ENCODE results near the gene NAPB.
"Not testable (repeated sequence)": the region's sequence is repeated elsewhere in the genome, so short reads cannot be mapped to it uniquely, and the experiment has no call there.

The NAPB gene

DNA sequence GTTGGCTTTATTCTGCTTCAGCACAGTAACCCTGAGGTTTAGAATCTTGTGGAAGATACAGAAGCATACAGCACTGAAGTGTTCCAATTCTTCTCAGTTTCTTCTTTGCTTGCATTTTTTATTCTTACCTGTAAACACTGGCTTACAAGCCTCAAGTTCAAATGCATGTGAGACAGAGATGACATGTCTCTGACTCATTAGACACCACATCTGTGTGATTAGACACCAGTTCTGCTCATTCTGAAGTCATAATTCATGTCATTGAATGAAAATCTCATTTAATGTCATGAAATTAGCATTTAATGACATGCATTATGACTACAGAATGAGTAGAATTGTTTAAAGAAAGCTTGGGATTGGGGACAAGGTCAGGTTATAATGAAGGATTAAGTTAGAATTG lies 53.5 kb downstream of the NAPB start:
- no peak for DNase-seq (ENCODE audit: low spot score)

DNA sequence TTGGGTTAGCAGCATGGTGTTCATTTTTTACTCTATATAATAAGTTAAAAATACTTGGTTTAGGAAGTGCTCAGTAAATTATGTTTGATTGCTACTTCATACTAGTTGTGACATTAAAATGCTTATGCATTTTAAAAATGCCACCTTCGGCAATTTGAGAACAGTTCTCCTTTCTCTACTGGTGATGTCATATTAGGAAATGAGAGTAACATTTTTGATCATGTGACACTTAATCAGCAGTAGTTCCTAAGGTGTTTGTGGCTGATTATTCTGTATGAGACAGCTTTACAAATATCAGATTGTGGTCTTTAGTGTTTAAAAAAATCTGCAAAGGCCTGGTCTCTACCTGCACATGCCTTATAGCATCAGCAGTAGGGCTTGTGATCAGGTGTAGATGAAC lies 54.9 kb downstream of the NAPB start:
- DNase-seq (ENCODE audit: low spot score), result no peak

DNA sequence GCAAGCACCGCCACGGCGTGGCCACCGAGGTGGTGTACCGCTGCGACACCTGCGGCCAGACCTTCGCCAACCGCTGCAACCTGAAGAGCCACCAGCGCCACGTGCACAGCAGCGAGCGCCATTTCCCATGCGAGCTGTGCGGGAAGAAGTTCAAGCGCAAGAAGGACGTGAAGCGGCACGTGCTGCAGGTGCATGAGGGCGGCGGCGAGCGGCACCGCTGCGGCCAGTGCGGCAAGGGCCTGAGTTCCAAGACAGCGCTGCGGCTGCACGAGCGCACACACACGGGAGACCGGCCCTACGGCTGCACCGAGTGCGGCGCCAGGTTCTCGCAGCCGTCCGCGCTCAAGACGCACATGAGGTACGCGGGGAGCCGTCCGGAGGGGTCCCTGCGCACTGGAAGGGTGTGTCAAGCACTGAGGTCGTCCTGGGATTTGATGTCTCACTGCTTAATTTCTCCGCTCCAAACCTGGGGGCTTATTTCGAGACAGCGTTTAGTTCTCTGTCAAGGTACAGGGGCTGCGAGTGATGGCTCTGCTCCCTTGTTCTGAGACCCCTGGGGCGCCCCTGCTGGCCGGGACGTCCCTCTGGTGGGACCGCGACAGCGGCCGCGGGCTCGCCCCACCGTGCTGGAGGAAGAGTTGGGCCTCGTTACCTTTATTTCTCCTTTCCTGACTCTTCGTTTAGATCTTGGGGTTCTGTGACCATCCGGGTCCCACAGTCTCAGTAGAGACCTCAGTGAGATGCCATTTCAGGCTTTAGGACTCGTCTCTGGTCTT lies 55.7 kb downstream of the NAPB start:
- DNase-seq (ENCODE audit: low spot score), result no peak

DNA sequence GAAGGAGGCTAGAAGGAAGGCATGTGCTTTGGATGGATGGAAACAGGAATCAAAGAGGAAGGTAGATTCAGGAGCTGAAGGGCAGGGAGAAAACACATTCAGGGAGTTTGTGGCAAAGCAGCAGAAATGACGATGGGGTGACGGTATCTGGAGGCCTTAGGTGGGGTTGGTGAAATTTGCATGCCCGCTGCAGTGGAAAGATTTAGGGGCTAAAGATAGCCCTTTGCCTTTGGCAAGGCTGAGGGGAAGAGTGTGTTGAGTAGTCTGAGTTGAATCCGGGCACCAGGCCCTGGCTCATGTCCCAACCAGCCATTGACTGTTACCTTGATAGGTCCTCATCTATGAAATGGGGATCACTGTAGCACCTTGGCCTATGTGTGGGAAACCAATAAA lies 58.0 kb downstream of the NAPB start:
- no peak for DNase-seq (ENCODE audit: low spot score)

DNA sequence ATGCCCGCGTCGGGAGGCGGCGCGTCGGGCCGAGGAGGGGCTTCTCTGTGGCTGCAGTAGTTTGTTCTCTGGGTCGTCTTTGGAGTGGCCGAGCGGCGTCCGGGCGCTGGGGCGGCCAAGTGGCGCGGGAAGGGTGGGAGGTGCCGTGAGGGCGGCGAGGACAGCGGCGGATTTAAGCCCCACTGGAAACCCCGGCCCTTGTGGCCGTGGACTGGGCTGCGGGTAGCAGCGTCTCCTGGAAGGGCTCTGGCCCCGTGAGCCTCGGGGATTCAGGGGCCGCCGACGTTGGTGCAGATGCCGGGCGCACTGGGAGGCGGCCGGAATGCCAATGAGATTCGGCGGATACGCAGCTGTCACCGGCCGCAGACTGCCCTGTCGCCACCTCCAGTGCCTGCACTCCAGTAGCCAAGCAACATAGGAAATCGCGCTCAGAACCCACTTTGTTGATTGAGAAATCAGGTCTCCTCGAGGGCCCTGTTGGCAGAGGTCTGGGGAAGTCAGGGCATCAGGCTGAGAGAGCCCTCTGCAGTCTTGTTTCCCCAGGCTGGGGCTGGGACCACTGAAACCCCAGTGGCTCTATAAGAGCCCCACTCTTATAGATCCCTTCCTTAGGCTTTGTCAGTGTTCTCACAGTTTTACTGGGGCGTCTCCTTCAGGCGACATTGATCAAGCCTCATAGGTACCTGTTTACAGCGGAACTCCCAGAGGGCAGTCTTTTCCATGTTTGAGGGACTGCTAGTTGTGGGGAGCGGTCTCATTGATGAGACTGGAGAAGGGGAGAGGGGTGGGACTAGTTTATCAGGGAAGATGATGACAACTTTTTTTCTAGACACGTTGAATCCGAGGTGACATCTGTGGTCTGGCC lies 58.7 kb downstream of the NAPB start:
- DNase-seq (ENCODE audit: low spot score), result peak; percentile 55

DNA sequence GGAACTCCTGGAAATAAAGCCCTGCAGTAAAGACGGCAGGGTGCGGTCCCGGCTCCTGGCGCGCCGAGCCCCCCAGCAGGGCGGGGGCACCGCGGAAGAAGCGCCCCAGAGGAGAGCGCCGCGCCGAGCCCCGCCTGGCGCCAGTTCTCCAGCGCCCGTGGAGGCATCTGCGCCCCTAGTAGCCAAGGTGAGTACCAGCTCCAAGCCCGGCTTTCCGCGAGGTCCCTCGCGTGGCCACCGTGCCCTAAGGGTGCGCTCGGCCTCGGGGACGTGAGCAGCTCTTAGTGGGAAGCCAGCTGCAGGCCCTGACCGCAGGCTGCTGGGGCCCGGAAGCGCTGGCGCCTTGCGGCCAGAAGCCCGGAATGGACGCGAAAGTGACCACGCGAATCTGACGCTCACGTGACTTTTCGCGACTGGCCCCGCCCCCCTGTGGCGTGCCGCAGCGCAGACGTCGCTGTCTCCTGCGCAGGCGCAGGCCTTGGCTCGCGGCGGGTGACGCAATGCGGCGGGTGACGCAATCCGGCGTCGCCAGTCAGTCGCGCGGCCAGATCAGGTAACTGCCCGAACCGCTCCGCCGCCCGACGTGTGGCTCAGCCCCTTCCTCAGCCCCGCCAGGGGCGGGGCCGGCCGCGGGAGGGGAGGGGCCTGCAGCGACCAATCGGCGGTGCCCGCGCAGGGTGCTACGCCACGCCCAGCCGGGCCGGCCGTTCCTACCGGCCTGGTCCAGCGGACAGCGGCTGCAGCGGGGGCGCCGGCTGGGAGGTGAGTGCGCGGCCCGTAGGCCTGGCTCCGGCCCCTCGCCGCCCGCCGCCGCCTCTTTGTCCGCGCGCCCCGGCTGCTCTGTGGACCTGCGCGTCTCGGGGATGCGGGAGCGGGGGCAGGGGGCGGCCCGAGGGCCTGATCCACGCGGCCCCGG lies 59.6 kb downstream of the NAPB start, which contains the start of gene GZF1:
TSS of gene GZF1 (plus strand) at position 707 of the 916 bp plus-strand sequence. CDS start 2,202 bp downstream, outside the sequence.
- peak; percentile 99 for DNase-seq (ENCODE audit: low spot score)

DNA sequence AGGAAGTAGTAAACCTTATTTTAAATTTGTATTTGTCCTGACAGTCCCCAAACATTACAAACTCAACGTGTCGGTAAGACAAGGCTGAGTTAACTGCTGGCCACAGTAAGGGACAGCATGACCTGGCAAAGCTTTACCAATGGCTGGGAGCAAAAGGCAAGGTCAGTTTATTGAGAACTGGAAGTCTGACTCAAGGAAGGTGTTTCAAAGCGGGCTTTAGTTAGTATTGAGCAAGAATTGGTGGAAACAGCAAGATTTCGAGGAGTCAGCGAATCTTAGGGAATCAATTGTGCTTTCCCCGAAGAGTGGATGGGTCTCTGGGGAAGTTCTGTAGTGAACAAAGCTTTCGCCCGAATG lies 60.2 kb downstream of the NAPB start:
- DNase-seq (ENCODE audit: low spot score), result peak; percentile 52

DNA sequence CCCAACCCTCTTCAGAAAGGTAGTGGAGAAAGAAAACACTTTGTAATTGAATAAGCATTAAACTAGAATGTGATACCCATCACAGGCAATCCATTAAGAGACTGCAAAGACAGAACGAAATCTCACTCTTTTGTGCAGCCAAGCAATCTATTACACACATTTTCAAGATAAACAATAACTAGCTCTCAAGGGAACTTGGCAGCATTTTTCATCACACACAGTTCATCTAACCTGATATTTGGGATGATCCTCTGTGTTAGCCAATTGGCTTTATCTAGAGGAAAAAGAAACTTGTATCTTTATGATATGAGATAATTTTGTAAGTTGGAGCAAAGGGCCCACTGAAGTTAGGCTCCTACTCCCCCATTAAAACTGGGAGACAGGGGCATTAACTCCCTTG lies 60.8 kb downstream of the NAPB start:
- DNase-seq (ENCODE audit: low spot score), result no peak

DNA sequence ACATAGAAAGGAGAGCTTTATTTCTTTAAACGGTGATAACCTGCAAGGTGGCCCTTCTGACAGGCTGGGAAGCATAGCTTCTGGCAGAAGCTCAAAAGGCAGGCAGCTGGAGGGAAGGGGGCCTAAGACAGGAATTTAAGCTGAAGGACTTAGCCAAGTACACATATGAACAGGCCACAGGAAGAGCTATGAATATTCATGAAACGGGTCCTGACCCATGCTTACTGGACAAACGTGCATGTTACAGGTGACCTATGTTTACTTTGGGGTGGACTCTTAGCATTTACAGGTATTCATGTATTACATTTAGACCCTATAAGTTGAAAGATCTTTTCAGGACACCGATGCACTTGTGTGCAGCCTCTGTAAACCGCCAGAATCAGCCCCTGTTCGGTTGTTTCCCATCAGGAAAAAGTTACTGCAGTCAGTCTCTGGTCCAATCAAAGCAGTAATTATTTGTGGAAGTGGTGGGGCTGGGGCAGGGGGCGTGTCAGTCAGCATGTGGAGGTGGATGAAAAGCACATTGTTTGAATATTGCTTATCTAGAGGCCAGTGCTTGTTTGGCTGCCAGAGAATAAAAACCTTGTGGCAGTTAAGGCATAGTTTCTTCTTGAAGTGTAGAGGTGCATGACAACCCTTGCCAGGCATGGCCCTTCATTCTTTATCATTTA lies 62.2 kb downstream of the NAPB start:
- peak; percentile 59 for DNase-seq (ENCODE audit: low spot score)

DNA sequence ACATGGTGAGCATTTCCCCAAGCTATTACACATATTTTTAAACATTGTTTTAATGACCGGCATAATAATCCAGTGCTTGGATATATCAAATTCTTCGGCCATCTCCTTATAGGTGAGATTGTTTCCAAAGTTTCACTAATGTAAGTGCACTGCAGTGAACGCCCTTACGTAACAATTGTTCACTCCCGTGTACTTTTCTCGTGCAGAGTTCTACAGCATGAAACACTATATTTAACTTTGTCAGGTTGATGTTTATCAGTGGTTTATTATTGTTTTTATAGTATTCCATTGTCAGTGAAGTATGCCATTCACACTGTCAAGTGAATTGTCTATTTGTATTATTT lies 62.8 kb downstream of the NAPB start:
- peak; percentile 27 for DNase-seq (ENCODE audit: low spot score)

DNA sequence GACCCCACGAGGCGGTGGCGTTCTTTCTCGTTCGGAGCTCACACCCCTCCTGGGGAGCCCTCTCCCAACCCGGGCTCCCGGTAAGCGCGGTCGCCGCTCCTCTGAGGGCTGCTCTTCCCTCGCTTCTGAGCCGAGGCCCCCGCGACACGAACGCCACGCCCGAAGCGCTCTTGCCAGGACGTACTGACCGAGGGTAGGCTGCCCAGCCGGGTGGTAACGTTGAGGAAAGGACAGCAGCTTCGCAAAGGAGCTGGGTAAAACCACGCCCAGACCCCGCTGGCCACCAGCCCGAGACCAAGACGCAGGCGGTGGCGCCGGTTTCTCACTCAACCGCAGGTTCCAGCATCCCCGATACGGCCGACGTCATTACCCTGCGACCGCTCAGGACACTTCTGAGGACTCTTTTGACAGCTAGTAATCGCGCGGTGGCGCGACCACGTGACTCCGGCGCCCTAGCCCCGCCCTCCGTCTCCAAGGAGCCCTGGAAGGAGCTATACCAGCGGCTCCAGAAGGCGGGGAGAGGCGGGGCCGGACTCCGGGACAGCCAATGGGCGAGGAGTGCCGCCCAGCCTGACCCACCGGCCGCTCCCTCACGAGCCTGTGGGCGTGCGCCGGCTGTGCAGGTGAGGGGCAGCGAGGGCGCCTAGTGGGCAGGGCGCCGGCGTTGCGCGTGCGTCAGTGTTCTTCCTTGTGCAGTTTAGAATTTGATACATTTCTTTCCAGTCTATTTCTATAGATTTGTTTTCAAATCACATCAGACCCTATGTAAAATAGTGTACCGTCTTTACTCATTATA lies 63.3 kb downstream of the NAPB start:
- peak; percentile 99 for DNase-seq (ENCODE audit: low spot score)

DNA sequence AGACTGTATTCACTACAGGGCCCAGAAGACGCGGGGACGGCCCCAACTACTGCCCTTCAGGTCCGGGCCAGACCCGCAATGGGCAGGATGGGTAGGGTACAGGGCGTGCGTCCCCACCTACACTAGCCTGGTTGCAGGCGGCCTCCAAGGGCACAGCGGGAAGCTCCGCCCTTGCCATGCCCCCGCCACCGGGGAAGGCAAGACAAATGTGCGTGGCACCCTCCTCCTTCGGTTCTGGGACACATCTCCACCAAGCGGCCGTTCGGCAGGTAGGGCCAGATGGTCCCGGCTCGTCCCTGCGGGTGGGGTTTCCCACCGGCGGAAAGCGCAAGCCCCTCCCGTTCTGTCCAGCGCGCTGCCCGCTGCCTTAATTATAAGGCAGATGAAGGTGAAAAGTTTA lies 65.1 kb downstream of the NAPB start:
- no peak for DNase-seq (ENCODE audit: low spot score)

DNA sequence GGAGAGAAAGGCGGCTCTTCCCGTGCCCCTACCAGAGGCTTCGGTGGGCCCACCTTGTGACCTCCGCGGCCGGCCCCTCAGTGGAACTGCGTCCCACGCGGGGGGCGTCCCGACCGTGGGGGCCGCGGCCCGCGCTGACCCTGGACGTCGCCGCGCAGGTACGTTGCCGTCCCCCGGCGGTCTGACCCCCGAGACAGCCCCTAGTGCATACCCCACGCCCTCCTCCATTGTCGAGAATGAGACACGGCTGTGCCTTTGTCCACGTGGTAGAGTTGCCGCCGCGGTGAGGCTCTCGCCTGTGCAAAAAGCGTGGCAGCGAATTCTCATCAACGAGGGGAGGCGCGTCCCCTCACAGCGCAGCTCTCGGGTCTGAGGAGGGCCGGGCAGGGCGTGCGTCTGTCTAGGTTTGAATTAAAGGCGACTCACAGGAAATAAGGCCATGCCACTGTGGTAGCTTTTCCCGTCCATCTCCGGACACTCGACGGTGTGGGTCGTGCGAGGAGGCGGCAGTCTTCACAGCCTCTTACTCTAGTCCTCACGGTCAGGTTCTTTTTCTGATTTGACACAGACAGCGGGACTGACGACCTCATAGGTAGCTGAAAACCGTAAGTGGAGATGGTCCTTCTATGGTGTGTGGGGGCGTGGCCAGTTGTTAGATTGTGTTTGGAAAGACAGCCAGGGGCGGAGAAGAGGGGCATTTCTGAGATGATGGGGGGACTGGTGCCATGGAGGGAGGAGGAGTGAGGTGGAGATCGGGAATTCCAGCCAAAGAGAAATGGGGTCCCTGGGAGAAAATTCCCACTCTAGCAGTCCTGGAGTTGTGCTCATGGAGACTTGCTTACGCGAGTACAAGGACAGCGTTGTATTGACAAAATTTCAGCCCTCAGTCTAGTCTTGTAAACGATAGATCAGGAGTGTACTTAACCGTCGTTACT lies 70.1 kb downstream of the NAPB start:
- DNase-seq (ENCODE audit: low spot score), result peak; percentile 74

DNA sequence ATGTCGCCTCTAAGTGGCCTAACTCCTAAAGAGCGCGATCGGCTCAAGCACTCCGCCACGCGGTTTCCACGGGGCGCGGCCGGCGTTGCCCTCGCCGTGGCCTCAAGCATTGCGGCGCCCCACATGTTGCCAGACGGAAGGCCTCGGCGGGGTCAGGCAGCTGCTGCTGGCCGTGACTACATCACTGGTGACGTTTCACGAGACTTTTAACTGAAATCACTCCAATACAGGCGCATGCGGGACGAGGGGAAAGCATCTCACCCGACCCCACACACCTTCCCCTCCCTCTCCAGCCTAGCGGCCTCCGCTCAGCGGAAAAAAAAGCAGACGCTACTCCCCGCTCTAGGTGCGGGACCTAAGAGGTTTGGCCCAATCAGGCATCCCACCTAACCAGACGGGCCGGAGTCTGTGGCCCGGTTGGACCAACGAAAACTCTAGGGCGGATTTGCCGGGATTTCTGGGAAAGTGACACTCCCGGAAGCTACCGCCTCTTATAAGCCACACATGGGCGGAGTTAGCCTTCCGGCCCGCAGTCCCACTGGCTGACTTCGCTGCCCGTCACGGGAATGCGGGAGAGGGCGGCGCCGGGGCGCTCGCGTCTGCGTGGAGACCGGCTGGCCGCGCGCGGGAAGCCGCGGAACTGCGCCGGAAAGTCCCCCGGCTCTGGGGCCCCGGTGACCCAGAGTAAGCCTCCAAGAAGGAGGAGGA lies 70.9 kb downstream of the NAPB start, which contains the start of gene NXT1:
TSS of gene NXT1 (plus strand) at position 596 of the 708 bp plus-strand sequence. CDS start 3,251 bp downstream, outside the sequence.
- DNase-seq (ENCODE audit: low spot score), result peak; percentile 100

DNA sequence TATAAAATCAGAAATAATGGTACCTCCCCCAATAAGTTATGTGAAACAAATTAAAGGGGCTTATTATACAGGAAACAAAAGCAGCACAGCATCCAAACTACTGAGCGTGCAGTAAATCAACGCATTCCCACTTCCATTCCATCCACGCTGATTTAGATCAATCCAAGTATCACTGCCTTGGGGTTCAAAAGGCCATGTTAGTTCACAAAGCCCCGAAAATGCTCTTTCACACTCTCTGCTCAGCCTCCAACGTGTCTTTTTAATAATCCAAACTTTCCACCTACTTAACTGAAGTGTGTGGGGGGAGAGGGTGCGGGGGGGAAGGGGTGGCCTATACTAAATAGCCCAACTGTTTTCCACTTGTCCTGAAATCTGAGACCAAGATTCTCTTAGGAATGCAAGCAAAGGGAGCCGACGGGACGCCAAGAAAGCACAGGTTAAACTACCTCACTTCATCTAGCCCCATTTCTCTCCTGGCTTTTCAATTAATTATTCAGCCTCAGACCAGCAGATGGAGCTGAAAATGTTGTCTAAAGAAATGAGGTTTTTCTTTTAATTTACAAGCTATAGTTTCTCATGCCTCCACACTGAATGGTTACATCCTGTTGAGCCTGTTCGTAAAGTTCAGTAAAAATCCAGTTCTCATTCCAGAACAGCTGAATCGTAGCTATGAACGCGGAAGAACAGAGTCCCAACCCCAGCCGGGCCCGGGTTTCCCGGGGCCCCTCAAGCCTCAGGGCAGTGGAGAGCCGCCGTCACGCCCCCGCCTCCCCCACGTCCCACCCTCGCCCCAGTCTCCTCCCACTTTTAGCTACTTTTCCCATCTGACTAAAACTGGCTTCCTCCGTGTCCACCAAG lies 71.7 kb downstream of the NAPB start:
- DNase-seq (ENCODE audit: low spot score), result no peak

DNA sequence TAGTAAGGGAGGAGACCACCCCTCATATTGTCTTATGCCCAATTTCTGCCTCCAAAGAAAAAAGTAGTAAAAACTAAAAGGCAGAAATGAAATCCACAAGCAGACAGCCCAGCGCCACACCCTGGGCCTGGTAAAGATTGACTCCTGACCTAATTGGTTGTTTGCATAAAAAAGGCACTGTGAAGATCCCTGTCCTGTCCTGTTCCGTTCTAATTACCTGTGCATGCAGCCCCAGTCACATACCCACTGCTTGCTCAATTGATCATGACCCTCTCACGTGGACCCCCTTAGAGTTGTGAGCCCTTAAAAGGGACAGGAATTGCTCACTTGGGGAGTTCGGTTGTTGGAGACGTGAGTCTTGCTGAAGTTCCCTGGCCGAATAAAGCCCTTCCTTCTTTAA lies 72.8 kb downstream of the NAPB start:
- not testable (repeated sequence) for DNase-seq (ENCODE audit: low spot score)

DNA sequence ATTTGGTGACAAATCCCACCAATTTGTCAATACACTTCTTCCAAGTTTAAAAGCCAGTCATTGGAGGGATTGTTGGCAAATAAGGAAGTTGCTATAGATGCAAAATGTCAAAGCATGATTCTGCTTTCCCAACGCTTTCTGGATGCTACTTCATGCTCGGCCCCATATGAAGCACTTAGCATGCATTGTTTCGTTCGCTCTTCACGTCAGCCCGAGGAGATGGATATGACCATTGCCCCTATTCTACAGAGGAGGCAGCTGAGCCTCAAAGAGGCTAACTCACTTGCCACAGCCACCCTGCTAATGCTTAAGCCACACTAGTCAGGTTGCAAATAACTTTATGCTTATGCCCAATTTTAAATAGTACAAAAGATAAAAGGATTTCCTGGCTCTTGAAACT lies 73.5 kb downstream of the NAPB start:
- no peak for DNase-seq (ENCODE audit: low spot score)

DNA sequence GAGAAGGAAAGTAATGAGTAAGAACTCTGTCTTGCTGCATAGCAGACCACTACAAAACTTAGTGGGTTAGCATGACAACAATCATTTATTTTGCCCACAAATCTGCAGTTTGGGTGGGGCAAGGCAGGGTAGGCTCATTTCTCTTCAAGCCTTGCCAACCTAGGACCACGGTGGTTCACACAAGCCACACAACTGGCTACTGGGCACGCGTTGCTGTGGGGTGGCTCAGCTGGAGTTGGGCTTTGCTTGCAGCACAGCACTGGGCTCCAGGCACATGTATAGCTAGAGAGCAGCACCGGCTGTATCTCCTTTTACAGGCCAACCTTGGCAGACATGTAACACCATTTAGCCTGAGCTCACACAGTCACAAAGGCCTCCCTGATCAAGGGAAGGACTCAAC lies 75.3 kb downstream of the NAPB start:
- DNase-seq (ENCODE audit: low spot score), result no peak
